Brain microvascular endothelial cell (primary cell): ENCODE measurements around the gene ANO1.

Experiments
- DNase-seq: peaks from one replicate; pipeline ENCODE4 v3.0.0-alpha.2; 2020
- H3K27ac ChIP-seq: fragments of 250-450 bp; sonication (Bioruptor Pico); 2 replicates; pipeline ENCODE4 v1.5.1; 2020; ENCODE audit warnings: mild to moderate bottlenecking, moderate library complexity
- H3K27me3 ChIP-seq: fragments of 250-450 bp; sonication (Bioruptor Pico); replicated peaks from 2 replicates; pipeline ENCODE4 v1.5.1; 2020; ENCODE audit warnings: mild to moderate bottlenecking
- H3K36me3 ChIP-seq: fragments of 250-450 bp; sonication (Bioruptor Pico); replicated peaks from 2 replicates; pipeline ENCODE4 v1.5.1; 2020; ENCODE audit warnings: mild to moderate bottlenecking
- H3K4me3 ChIP-seq: 2 replicates; pipeline ENCODE4 v1.5.1; 2011; ENCODE audit warnings: low read depth, mild to moderate bottlenecking, control low read depth, low read length, moderate library complexity
- in situ Hi-C: cut with HindIII; loops from 2 replicates; pipeline ENCODE4 v1.10.0; 2017; ENCODE audit warnings: low sequenced_read_pairs, low pct_ligation_motif_present
- TF ChIP-seq, protein P1 (sequence below): IDR thresholded peaks from 2 replicates; pipeline ENCODE4 v1.5.1; 2011; ENCODE audit warnings: low read depth, mild to moderate bottlenecking, moderate library complexity, low read length, control low read depth, inconsistent platforms; ENCODE audit errors: missing control alignments

Gene ANO1

DNA sequence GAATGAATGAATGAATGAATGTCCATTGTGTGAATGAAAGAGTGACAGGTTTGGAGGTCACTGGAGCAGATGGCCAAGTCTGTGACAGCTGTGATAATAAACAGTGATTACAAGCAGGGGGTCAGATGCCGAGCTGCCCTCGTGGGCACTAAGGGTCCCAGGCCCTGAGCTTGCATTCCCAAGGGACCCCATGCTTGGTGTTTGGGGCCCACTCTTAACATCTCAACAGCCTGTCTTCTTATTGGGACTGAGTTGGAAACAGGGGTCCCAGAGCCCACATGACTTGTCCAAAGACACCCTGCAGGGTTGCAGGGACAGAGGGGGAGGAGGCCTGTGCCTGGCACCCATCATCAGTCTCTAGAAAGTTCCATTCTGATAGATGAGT is 12.0 kb upstream of the ANO1 start:
- TF ChIP-seq, protein P1, sequence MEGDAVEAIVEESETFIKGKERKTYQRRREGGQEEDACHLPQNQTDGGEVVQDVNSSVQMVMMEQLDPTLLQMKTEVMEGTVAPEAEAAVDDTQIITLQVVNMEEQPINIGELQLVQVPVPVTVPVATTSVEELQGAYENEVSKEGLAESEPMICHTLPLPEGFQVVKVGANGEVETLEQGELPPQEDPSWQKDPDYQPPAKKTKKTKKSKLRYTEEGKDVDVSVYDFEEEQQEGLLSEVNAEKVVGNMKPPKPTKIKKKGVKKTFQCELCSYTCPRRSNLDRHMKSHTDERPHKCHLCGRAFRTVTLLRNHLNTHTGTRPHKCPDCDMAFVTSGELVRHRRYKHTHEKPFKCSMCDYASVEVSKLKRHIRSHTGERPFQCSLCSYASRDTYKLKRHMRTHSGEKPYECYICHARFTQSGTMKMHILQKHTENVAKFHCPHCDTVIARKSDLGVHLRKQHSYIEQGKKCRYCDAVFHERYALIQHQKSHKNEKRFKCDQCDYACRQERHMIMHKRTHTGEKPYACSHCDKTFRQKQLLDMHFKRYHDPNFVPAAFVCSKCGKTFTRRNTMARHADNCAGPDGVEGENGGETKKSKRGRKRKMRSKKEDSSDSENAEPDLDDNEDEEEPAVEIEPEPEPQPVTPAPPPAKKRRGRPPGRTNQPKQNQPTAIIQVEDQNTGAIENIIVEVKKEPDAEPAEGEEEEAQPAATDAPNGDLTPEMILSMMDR = no peak
- DNase-seq = no peak
- H3K27ac ChIP-seq = no peak overlapping the region
- in situ Hi-C loops = no loop called here
- H3K27me3 ChIP-seq = peaks cover 9% of the 10 kb centered on the region
- H3K4me3 ChIP-seq = no peak overlapping the region
- no peaks in the 10 kb centered on the region for H3K36me3 ChIP-seq

DNA sequence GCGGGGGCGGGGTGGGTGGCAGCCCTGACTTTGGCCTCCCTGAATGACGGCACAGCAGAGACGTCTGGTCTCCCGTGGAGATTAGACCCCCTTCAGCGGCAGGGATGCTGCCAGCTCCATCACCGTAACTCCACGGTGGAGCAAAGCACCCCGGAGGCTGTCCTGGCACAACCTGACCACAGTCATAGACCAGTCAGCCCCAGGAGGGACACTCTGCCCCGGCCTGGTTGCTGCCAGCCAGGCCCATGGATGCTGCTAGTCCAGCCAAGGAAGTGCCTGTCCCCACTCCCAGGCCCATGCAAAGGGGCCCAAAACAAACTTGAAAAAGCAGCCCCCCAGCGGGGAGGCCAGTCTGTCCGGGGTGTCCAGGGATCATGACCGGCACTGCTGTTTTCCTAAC is 11.5 kb upstream of the ANO1 start:
- Histone ChIP-seq H3K27me3 (peaks cover 9% of the 10 kb centered on the region), H3K27ac (no peak overlapping the region), H3K36me3 (no peaks in the 10 kb centered on the region), H3K4me3 (no peak overlapping the region)
- TF ChIP-seq, protein P1 = no peak
- DNase-seq = no peak
- in situ Hi-C loops = no loop called here

DNA sequence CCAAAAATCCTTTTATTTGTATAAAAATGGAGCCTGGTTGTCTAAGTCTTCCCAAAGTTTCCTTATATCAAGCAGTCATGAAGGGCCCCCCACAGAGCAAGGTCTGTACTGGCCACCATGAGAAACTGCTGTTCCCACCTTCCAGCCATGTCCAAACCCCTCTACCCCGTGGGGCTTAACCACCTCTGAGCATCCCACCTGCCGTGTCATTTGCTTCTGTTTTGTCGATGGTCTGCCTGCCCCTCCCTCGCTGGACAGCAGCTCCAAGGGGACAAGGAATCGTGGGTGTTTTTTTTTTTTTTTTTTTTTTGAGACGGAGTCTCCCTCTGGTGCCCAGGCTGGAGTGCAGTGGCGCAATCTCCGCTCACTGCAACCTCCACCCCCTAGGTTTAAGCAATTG is 11.1 kb upstream of the ANO1 start:
- peaks cover 9% of the 10 kb centered on the region for H3K27me3 ChIP-seq
- in situ Hi-C loops = no loop called here

DNA sequence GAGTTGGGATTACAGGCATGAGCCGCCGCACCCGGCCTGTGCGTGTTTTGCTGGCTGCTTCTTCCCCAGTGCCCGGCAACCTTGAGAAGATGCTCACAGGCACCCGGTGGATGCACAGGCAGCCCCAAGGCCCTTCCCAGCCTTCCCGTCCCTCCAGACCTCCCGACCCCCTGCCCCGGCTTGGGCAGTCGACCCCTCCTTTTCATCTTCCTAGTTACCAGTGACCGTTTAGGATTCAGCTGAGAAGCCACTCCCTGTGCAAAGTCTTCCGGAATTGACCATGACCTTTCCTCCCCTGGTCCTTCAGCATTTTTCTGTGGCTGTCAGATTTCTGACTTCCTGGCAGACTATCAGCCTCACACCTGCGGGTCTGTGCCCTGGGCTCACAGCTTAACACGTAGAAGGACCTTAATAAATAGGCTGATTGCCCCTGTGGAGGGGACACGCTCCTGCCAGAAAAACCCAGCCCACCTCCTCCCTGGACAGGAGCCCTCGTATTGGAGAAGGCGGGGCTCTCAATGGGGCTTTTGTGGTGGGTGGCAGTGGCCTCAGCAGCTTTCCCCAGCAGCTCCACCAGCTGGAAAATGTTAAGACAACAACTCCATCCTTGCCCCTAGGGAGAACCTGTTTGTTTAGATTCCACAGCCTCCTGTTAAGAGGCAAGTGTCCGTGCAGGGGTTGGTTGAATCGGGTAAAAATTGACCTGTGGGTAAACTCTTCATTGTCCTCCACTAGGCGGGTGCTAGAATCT is 10.4 kb upstream of the ANO1 start:
- H3K27ac ChIP-seq = no peak overlapping the region
- H3K4me3 ChIP-seq = no peak overlapping the region
- H3K27me3 ChIP-seq = peaks cover 9% of the 10 kb centered on the region
- TF ChIP-seq, protein P1 = no peak
- in situ Hi-C loops = no loop called here
- H3K36me3 ChIP-seq = no peaks in the 10 kb centered on the region
- DNase-seq = no peak

More for the DNA sequence above, 11.1 kb upstream of the ANO1 start:
- DNase-seq = no peak
- H3K27ac ChIP-seq = no peak overlapping the region
- no peaks in the 10 kb centered on the region for H3K36me3 ChIP-seq
- TF ChIP-seq, protein P1 = no peak
- no peak overlapping the region for H3K4me3 ChIP-seq

DNA sequence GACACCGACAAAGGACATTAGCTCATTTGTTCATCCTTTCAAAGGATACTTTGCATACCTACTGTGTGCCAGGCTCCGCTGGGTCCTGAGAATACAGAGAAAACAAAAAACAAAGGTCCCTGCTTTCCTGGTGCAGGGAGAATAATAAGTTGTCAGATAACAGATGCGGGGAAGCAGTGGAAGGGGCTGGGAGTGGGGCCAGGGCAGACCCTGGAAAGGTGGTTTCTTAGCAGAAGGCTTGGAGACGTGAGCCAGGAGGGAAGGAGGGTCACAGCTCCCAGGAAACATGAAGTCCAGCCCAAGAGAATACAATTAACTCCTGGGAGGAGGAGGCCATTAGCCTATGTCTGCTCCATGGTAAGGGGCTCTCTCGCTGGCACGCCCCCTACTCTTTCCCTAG is 9.8 kb upstream of the ANO1 start:
- TF ChIP-seq, protein P1 = no peak
- Histone ChIP-seq H3K36me3 (no peaks in the 10 kb centered on the region), H3K27me3 (peaks cover 9% of the 10 kb centered on the region)

DNA sequence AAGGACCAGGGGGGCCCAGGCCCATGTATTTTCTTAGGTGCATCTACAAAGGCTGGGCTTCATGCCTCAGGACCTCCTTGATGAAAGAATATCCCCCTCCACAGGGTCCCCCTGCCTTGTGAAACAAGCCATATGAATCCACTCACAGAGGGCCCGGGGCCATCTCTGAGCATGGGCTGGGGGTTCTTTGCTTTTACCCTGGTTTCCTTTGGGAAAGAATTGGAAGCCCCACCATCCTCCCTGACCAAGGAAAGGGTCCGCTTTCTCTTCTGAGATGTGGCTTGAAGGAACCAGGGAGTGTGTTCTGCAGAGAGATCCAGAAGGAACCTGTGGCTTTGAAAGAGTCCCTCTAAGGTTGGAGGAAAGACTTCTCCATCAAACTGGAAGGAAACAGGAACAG is 9.2 kb upstream of the ANO1 start:
- in situ Hi-C loops = no loop called here
- TF ChIP-seq, protein P1 = no peak
- Histone ChIP-seq H3K27me3 (peaks cover 9% of the 10 kb centered on the region), H3K27ac (no peak overlapping the region), H3K4me3 (no peak overlapping the region), H3K36me3 (no peaks in the 10 kb centered on the region)
- no peak for DNase-seq

More for the DNA sequence above, 9.8 kb upstream of the ANO1 start:
- in situ Hi-C loops = no loop called here
- DNase-seq = no peak
- Histone ChIP-seq H3K27ac (no peak overlapping the region), H3K4me3 (no peak overlapping the region)
